ENCODE results near the gene HPSE2. TPM values are rescaled to one million over a fixed set of nuclear protein-coding genes. Genes with fewer than 3 reads are reported as not detected.

The HPSE2 gene
- total and polyA plus RNA-seq, 2 of the 13 experiments (the other 11 are each of a cell fraction or from before 2014, with no cell fraction given), result 0.01 TPM; not detected in 1

DNA sequence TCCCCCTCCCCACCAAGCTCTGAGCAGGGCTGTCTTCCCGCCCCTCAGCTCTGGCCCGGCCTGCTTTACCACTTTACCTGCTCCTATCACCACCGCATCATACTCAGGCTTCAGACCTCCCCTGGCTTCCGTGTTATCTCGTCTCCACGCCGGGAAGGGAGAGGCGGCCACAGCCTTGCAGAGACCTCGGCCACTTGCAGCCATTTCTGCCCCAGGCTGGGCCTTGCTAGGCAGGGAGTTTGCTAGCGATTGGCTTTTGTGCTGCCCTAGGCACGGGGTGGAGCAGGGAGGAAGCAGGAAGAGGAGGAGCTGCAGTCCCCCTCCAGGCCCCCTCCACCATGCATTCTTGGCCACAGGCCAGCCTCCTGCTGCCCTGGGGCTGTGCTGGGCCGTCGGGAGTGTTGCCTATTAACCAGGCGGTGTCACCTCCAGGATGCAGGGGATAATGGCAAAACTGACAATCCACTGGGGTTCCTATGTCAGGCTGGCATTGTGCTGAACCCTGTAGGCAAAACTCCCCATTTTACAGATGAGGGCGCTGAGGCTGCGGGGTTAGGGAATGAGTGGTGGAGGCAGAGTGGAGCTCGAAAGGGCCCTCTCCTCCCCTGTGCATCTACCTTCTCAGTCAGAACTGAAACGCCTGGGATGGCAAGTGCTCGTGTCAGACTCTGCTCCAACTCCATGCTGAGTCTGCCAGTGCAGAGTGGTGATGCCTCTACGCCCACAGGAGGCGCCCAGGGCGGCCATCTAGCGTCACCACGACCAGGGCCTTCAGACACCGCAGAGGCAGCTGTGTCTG, 820.5 kb downstream of the HPSE2 start, which contains the start of gene PYROXD2 (continued):
- no peak for TF ChIP-seq ZNF776 (CRISPR knock-in tag; IDR thresholded peaks at IDR 0.05)
- TF ChIP-seq HMG20B (CRISPR knock-in tag; conservative IDR thresholded peaks at IDR 0.05), result 0 out of 2 replicates have a peak, but pooled peaks have one; percentile 6
- TF ChIP-seq, protein P1, sequence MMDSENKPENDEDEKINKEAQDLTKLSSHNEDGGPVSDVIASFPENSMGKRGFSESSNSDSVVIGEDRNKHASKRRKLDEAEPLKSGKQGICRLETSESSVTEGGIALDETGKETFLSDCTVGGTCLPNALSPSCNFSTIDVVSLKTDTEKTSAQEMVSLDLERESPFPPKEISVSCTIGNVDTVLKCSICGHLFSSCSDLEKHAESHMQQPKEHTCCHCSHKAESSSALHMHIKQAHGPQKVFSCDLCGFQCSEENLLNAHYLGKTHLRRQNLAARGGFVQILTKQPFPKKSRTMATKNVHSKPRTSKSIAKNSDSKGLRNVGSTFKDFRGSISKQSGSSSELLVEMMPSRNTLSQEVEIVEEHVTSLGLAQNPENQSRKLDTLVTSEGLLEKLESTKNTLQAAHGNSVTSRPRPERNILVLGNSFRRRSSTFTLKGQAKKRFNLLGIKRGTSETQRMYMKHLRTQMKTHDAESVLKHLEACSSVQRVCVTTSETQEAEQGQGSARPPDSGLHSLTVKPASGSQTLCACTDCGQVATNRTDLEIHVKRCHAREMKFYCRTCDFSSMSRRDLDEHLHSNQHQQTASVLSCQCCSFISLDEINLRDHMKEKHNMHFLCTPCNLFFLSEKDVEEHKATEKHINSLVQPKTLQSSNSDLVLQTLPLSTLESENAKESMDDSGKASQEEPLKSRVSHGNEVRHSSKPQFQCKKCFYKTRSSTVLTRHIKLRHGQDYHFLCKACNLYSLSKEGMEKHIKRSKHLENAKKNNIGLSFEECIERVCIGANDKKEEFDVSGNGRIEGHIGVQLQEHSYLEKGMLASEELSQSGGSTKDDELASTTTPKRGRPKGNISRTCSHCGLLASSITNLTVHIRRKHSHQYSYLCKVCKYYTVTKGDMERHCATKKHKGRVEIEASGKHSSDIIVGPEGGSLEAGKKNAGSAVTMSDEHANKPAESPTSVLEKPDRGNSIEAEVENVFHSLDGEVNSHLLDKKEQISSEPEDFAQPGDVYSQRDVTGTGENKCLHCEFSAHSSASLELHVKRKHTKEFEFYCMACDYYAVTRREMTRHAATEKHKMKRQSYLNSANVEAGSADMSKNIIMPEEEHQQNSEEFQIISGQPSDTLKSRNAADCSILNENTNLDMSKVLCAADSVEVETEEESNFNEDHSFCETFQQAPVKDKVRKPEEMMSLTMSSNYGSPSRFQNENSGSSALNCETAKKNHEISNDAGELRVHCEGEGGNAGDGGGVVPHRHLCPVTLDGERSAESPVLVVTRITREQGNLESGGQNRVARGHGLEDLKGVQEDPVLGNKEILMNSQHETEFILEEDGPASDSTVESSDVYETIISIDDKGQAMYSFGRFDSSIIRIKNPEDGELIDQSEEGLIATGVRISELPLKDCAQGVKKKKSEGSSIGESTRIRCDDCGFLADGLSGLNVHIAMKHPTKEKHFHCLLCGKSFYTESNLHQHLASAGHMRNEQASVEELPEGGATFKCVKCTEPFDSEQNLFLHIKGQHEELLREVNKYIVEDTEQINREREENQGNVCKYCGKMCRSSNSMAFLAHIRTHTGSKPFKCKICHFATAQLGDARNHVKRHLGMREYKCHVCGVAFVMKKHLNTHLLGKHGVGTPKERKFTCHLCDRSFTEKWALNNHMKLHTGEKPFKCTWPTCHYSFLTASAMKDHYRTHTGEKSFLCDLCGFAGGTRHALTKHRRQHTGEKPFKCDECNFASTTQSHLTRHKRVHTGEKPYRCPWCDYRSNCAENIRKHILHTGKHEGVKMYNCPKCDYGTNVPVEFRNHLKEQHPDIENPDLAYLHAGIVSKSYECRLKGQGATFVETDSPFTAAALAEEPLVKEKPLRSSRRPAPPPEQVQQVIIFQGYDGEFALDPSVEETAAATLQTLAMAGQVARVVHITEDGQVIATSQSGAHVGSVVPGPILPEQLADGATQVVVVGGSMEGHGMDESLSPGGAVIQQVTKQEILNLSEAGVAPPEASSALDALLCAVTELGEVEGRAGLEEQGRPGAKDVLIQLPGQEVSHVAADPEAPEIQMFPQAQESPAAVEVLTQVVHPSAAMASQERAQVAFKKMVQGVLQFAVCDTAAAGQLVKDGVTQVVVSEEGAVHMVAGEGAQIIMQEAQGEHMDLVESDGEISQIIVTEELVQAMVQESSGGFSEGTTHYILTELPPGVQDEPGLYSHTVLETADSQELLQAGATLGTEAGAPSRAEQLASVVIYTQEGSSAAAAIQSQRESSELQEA (CRISPR knock-in tag; IDR thresholded peaks at IDR 0.05; ENCODE audit: not compliant biosample characterization), result no peak
- peak; percentile 63 for TF ChIP-seq SRSF1 (optimal IDR thresholded peaks at IDR 0.05; ENCODE audit: low read depth, low read length)
- peak; percentile 71; the same call in 1 of the 2 replicates for TF ChIP-seq ZNF337 (CRISPR knock-in tag; IDR thresholded peaks at IDR 0.05; ENCODE audit: borderline replicate concordance, low read depth)
- peak; percentile 93 to 97 for TF ChIP-seq POLR2A (IDR thresholded peaks at IDR 0.05; ENCODE audit: insufficient read depth in 1 of 2, low read depth in 2 of 2, low read length in 2 of 2)
- TF ChIP-seq ZNF768 (CRISPR knock-in tag; IDR thresholded peaks at IDR 0.05), result peak; percentile 10; the same call in 1 of the 2 replicates
- peak; percentile 62 for TF ChIP-seq RXRB (CRISPR knock-in tag; IDR thresholded peaks at IDR 0.05; ENCODE audit: borderline replicate concordance)
- TF ChIP-seq KLF9 (CRISPR knock-in tag; IDR thresholded peaks at IDR 0.05; ENCODE audit: low read depth), result 0 out of 2 replicates have a peak, but pooled peaks have one; percentile 29
- TF ChIP-seq ZNF256 (CRISPR knock-in tag; conservative IDR thresholded peaks at IDR 0.05), result 0 out of 2 replicates have a peak, but pooled peaks have one; percentile 46
- peak; percentile 86; the same call in 1 of the 2 replicates for TF ChIP-seq ZNF598 (CRISPR knock-in tag; IDR thresholded peaks at IDR 0.05; ENCODE audit: borderline replicate concordance)
- TF ChIP-seq, protein P2, sequence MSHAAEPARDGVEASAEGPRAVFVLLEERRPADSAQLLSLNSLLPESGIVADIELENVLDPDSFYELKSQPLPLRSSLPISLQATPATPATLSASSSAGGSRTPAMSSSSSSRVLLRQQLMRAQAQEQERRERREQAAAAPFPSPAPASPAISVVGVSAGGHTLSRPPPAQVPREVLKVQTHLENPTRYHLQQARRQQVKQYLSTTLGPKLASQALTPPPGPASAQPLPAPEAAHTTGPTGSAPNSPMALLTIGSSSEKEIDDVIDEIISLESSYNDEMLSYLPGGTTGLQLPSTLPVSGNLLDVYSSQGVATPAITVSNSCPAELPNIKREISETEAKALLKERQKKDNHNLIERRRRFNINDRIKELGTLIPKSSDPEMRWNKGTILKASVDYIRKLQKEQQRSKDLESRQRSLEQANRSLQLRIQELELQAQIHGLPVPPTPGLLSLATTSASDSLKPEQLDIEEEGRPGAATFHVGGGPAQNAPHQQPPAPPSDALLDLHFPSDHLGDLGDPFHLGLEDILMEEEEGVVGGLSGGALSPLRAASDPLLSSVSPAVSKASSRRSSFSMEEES (CRISPR knock-in tag; IDR thresholded peaks at IDR 0.05), result 0 out of 2 replicates have a peak, but pooled peaks have one; percentile 36
- TF ChIP-seq HOXA9 (CRISPR knock-in tag; IDR thresholded peaks at IDR 0.05; ENCODE audit: borderline replicate concordance), result no peak
- peak; percentile 84 for TF ChIP-seq ZMYM3 (CRISPR knock-in tag; IDR thresholded peaks at IDR 0.05)
- TF ChIP-seq, protein P3, sequence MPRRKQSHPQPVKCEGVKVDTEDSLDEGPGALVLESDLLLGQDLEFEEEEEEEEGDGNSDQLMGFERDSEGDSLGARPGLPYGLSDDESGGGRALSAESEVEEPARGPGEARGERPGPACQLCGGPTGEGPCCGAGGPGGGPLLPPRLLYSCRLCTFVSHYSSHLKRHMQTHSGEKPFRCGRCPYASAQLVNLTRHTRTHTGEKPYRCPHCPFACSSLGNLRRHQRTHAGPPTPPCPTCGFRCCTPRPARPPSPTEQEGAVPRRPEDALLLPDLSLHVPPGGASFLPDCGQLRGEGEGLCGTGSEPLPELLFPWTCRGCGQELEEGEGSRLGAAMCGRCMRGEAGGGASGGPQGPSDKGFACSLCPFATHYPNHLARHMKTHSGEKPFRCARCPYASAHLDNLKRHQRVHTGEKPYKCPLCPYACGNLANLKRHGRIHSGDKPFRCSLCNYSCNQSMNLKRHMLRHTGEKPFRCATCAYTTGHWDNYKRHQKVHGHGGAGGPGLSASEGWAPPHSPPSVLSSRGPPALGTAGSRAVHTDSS (CRISPR knock-in tag; conservative IDR thresholded peaks at IDR 0.05), result 0 out of 2 replicates have a peak, but pooled peaks have one; percentile 61
- TF ChIP-seq HOXD1 (CRISPR knock-in tag; IDR thresholded peaks at IDR 0.05), result peak; percentile 44; the same call in 1 of the 2 replicates
- TF ChIP-seq ZSCAN12 (CRISPR knock-in tag; IDR thresholded peaks at IDR 0.05), result 0 out of 2 replicates have a peak, but pooled peaks have one; percentile 50
- peak; percentile 58; the same call in 1 of the 3 replicates for TF ChIP-seq MXI1 (IDR thresholded peaks at IDR 0.05; ENCODE audit: borderline replicate concordance, low read depth, low read length)
